Renal pelvis (tissue), 4 donors: ENCODE data around the gene HJURP. TPM values are rescaled to one million over a fixed set of nuclear protein-coding genes. Genes with fewer than 3 reads are reported as not detected.

Source experiments
- DNase-seq: peaks from one replicate; pipeline ENCODE4 v3.0.0-alpha.2; 2013
- polyA plus RNA-seq, 3 donors: library from polyadenylated mRNA; unstranded; fragments of 120-200 nt; gene quantifications; one replicate each; pipeline ENCODE4 v1.2.1, GENCODE V29; 2013; ENCODE audit not compliant: insufficient read length in 3 of 3

HJURP gene
- polyA plus RNA-seq, 3 donors: 22.3 to 24.9 (median 23.4) TPM

DNA sequence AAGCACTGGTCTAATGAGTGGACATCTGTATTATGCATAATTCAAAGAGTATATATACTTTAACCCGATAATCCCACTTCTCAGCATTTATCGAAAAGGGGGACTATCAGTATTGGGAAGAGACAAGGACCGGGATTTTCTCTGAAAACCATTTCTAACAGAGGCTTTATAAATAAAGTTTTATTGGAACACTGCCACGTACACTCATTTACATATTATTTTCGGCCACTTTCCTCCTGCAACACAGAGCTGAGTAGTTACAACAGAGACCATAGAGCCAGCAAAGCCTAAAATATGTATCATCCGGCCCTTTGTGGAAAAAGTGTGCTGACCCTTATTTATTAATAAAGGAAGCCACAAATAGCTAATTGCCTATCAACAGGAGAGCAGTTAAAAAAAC is 3.2 kb downstream of the HJURP start:
- DNase-seq: no peak

DNA sequence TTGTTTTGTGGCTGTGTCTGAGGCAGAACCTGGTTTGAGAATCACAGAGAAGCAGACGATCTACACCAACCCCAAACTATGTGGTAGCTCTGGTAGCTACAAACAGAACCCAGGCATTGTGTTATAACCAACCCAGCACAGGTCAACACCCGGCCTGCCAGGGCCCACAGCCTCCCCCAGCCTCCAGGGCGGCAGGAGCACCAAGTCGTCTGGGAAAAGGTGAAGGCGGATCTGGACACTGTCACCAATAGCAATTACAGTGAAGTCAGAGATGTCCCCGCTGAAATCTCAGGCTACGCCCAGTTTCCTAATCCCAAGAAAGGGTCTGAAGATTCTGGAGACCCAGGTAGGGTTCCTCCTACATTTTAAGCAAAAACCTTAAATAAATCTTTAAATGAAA is 3.6 kb downstream of the HJURP start:
- DNase-seq: no peak

DNA sequence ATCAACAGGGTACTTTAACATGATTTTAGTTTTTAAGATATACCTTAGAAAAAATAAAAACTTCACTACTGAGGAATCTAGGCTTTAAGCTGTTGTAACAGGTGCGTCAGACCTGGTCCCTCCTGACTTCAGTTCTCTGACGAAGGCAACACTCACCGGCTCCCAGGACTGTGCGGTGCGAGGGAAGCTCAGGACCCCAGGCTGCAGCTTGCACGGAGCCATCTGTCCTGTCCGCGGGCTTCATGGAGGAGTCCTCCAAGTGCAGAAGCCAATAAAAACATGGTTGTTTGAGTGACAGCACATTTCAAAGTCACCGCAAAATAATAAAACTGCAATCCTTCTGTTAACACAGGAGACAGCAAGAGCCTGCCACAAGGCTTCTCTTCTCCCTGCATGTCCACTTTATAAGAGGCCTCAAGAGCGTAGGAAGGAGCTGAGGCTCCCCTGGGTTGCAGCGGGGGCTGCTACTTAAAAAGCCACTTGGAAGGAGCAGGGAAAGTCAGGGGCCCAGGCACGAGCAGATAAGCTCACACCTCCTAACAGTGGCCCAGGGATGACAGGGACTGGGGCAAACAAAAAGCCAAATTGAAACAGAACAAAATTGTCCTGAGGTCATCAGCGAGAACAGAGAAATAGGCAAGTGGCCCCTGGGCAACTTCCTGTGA is 4.6 kb downstream of the HJURP start:
- no peak for DNase-seq

DNA sequence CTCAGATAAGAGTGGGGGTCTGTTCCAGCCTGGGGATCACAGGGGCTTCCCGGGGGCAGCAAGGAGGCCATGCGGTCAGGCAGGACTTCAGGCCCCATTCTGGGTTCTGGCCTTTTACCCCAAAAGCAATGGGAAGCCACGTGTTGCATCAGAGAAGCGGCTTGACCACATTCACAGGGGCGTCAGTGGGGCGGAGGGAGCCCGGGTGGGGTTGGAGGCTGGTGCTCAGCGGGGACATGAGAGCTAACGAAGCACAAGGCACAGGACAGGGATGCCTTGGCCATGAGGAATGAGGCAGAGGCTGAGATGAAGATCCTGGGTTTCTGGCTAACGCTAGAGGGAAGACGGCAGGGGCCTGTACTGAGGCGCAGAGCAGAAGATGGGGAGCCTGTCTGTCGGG is 6.1 kb downstream of the HJURP start:
- DNase-seq: no peak

DNA sequence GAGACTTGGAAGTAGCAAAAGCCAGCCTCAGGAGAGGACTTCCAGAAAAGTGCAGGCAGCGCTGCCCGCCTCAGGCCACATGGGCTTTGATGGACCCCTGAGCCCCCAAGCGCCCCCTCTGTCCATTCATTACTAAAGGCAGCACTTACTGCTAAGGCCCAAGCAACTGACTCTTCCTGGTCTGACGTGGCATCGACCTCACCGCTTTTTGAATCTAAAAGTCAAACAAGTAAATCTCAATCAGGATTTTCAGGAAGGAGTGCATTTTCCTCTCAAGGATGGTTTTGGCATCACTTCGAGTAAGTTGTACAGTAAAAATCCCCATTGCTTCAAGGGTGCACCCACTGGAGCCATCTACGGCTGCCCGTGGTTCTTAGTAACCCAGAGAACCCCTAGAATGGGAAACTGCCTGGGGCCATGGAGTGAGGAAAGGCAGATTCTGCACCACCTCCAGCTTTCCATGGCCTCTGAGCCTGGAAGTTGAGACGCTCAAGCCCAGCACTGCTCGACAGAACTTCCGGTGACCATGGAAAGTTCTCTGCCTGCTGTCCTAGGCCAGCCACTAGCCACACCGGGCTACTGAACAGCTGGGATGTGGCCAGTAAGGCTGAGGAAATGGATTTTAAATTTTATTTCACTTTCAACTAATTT is 7.0 kb downstream of the HJURP start:
- no peak for DNase-seq

DNA sequence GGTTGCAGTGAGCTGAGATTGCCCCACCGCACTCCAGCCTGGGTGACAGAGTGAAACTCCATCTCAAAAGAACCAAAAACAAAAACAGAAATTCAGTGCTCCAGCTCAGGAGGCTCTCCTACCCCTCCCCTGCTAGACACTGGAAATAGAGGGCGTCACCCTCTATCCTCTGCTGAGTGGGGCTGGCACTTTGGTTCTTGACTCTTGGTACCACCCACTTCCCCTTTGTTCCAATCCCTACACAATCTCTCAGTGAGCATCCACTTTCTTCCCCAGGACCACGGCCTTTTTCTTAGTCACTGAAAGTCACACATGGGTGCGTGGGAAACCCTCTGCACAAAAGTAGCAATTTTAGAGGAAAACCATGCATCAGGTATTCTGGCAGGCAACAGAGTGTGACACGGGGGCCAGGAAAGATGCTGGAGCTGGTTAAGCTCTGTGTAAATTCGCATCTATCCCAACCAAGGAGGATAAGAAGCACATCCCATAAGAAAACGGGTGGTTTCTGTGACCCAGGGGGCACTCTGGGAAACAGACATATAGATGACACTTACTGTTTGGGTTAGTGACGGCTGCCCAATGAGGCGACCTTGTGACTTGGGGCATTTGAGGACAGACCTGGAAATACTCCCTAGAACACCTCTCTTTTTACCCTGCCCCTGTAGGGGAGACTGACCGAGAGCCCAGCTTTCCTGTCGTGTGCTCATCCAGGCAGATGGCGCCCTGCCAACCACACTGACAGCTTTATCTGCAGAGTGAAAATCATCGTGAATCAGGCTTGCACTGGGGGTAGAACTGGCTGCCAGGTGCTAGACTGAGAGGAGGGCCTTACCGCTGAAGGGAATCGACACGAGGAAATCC is 7.7 kb downstream of the HJURP start:
- no peak for DNase-seq

DNA sequence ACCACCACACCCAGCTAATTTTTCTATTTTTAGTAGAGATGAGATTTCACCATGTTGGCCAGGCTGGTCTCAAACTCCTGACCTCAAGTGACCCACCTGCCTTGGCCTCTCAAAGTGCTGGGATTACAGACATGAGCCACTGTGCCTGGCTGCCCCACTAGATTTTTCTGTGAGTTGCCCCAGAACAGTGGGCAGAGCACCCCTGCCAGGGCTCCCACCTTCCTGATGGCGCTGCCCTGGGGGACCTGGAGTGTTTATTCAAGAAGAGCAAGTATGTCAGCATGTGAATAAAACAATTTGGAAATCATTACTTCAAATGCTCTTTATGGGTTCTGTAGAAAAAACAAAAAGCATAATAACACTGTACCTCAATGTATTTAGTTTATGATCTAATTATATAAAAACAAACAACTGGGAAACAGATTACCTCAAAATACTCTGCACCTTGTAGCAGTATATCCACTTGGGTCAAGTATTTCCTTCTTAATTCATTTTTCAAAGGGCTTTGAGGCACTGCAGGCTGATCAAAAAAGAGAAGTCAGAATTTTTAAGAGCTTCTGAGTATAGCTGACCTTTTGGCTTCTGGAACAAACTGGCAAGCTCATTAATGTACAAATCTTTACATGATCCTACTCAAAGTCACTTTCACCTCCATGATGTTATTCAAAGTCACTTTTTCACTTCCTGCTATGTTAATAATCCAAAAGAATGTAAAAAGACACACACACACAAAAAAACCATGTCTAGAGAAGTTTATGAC is 8.9 kb downstream of the HJURP start:
- no peak for DNase-seq

DNA sequence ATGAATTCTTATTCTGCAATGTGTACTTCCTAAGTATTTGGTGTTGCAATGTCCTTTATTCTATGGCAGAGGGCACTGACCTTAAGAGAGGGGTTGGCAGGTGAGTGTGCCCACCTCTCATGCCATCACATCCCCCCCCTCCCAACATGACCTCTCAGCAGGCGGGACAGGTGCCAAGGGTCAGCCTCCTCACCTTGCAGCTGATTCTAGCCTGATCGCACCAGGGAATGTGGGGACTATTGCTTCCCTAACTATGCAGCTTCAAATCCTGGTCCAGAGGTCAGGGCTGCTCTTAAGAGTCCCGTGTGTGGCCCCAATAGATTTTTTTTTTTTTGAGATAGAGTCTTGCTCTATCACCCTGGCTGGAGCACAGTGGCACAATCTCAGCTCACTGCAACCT is 9.5 kb downstream of the HJURP start:
- no peak for DNase-seq

DNA sequence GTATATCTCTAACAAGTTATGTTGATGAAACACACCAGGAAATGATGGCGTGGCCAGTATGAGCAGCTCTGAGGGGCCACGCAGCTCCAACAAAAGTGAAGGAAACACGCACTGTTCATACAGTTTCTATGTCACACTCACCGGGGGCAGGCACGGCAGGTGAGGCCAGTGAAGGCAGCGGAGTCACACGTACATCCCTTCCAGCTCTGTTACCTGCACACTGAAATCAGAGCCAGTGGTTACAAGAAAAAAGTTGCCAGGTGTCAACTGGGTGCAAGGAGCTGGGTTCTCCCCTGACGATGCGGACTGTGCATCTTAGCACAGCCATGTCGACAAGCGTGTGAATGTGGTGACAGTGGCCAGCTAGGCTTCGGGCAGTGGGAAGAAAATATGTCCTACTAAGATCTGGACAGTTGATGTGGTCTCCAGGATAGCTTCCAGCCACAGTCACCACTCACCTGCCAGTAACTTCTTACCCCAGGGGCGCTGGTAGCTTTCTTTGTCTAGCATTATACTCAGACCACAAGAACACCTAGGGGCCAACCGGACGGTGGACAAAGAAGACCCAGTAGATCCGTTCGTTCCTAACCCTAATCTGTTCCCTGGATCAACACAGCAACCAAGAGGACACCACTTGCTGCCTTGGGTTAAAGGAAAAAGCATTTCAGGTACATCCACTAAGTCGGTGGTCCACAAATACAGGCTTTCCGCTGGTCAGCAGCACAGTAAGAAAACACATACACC is 10.1 kb downstream of the HJURP start:
- no peak for DNase-seq

DNA sequence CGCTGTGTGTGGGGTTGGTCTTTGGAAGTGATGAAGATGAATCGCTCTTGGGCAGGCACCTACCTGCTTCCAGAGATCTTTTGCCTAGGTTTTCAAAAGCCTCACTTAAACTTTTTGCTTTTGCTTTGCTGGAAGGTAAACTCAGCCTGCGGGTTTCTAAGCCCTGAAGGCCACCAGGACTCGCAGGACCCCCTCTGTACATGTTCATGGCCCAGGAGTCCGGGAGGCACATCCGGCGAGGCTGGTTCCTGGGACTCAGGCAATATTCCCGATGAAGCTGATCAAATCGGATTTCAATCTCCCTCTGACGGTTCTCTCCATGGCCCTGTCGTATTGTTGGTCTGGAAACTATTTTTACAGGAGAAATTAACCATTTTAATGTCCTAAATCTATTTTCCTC is 13.2 kb downstream of the HJURP start:
- no peak for DNase-seq

DNA sequence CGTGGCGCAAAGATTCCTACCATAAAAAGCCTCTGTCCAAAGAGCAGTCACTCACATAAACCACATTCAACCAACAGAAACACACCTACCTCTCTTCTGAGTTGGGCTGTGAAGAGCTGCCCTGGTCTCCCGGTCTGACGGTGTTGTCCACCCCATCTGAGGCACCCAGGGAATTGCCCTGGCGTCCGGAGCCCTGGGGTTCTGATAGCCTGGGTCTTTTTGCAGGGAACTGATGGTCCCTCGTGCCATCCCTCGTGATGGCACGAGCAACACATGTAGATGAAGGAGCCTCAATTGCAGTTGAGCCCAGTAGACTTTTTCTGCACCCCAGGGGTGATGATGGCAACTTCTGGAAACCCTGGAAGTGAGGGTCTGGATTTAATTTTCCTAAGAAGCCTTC is 13.8 kb downstream of the HJURP start:
- DNase-seq: no peak

DNA sequence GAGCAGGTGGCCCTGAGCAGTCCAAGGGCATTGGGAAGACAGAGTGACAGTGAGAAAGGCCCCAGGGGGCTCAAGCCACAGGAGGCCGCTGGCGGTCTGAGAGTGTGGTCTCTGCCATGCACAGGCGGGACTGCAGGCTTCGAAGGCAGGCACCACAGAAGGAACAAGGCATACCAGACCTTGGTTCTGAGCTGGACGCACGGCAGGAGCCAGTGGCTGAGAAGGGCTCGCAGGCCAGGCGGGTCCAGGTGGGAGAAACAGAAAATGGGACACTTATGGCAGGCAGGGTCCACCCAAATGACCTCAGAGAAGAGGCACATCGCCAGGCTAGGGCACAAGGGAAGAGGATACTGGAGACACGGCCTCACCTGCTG is 14.9 kb downstream of the HJURP start:
- DNase-seq: no peak

DNA sequence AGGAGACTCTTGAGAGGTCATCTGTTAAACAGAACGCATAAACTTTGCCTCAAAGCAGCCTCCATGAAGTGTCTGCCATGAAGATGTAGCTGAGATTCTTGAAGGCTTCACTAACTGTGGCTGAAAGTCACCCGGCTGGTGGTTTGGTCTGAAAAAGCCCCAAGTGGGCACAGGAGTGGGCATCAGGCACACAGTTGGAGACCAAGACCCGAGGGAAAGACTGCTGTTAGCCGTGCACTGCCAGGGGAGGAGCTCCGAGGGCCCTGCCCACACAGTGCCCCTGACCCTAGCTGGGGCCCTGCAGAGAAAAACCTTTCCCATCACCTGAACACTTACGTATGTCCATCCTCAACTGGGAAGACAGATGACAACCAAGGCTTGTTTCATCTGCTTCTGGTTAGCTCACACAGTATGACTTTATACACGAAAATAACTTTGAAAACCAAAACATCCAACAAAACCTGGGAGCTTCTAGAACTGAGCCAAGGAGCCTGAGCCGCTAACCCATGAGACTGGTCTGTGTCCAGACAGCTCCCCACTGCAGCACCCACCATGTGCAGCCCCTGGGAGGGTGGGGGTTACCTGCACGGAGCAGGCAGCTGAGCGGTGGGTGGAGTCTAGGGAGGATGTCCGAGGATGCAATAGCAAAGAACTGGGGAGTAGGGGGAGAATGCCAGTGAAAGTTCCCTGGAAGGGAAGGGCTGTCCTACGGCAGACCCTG is 15.4 kb downstream of the HJURP start:
- no peak for DNase-seq

DNA sequence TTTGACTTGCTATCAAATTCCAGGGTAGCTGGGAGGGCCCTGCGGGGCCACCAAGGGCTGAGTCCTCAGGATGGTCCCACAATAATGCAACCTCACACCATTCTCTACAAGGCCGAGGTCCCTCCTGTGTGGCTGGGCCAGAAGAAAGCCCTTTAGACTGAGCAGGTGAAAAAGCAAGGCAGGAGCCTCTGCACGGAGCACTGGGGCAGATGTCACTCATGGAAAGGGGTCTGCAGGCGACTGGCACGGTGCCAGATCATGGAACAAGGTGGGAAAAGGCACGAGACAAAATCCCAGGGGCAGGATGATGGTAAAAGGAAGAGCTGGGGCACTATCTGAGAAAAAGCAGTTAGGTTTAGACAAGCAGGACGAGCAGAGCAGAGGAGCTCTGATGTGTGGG is 16.1 kb downstream of the HJURP start:
- no peak for DNase-seq

DNA sequence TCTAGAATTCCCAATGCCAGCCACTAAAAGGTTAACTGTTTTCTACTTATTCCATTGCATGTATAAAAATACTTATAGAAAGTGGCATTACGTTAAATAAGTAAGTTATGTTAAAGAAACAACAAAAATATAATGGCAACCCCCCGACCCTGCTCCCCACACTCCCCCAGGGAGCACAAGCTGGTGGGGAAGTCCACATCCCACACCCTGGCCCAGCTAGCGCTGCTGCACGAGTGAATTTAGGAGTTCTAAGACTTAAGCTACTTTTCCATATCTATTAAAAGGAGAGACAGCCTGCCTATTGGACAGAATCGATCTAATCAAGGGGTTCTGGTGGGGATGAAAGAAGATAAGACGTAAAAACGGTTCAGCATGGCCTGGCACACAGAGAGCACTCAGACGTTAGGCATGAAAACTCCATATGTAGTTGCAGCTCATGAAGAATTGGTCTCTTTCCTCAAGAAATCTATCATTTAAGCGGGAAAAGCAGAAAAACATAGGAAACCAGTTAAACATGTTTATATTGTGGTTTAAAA is 16.6 kb downstream of the HJURP start:
- DNase-seq: no peak

DNA sequence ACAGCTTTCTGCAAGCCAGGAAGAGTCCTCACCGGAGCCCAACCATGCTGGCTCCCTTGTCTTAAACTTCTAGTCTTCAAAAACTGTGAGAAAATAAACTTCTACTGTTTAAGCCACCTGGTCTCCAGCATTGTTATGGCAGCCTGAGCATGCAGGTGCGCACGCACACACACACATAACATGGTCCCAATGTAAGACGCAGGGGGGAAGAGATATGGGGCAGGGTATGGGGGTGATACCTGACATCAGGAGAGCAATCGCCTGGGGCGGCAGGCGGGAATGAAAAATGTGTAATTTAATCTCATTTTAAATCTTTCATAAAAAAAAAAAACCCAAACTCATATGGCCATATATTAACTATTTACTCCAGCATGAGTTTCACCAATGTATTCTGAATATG is 18.0 kb downstream of the HJURP start:
- DNase-seq: no peak

DNA sequence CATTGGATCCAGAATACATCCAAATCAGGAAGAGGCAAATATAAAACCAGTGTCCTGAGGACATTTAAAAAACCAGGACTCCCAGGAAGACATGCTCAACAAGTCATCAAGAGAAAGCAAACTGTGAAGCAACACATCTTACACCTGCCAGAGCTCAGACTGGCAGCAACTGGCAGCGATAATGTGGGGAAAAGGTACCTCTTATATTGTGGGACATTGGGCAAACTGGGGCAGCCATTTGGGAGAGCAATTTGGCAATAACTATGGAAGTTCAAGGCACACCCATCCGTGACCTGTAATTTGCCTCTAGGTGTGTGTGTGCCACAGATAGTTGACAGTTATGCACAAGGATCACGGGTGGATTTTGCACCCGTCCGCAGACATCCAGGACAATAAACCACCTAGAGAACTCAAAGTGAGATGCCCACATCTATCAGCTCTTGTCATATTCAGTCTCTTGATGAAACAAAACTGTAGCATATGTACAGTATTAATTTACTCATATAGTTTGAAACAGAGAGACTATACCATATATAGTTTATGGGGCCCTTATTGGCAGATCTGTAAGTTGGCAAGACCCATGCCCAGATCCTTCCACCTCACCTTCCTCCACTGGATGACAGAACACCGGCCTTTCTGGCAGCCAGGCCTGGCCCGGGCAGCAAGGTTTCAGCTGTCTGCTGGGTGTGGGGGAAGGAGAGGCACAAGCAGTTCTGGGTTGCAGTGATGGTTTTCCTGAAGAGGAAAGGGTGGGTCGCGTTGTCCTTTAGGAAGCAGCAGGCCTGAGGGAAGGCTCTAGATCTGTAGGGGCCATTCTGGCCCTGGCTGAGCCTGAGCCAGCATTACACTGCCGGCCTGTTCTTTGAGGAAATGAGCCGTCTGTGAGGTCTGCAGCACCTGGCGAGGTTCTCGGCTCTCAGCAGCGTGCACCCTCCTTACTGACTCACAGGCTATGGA is 18.8 kb downstream of the HJURP start:
- DNase-seq: no peak

DNA sequence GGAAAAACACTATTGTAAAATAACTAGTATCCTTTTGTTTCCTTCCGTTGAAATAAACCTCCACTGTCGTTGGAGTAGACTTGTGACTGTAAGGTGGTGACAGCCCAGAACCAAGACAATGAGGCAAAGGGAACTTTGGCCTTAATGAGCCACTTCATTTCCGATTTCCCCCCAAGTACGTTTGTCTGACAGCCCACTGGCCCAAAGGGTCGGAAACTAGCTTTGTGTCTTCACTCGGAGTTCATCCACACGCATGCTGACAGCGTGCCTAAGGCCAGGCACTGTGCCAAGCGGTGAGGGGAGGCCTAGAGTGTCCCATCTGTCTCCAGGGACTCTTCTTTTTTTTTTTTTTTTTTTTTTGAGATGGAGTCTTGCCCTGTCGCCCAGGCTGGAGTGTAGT is 21.0 kb downstream of the HJURP start:
- DNase-seq: no peak

DNA sequence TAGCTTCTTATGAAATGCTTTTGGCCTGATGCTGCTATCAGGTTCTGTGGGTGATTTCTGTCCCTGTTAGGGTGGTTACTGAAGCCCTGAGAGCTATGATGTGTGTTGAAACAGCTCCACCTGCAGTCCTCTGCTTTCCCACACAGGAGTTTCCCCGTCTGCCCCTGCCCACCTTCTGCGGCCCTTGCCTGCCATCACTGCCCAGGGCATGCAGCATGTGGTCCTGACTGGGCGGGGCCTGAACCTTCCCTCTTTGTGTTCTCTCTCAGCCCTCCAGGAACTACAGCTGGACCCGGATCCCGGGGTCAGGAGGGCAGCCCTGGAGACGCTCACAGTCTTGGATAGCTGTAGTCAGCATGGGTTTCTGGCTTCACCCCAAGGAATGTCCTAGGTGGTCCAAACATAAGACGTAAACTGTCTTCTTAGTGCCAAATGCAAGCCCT is 21.4 kb downstream of the HJURP start:
- DNase-seq: peak; percentile 23
